ENCODE measurements around the gene TEAD3.

DNA sequence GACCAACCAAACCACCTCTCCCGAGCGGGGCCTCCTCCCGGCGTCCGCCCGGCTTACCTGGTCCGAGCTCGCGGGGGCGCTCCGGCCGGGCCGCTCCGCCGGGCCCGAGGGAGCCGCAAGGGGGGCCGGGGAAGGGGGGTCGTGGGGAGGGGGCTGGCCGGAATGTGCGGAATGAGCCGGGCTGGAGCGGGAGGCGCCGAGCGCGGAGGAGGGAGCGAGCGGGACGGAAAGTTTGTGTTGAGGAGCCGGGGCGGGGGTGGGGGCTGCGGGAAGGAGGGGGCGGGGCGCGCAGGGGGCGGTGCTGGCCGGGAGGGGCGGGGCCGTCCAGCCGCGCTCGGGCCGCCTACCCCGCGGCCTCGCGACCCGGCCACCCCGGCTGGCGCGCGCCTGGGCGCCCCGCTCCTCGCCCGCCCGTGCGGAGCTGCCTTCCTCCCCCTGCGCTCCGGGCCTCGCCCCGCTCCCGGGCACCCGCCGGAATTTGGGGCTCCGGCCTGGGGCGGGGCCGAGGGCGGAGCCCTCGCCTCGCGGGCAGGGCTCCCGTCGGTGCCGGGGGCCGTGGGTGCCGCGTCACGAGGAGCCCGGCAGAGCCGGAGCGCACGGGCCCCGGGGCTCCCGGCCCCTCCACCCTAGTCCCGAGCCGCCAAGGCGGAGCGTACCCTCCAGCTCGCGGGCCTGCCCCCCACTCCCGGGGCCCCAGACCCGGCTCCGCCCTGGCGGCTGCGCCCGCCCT lies at the start of gene TEAD3:
- TF ChIP-seq, protein P1, sequence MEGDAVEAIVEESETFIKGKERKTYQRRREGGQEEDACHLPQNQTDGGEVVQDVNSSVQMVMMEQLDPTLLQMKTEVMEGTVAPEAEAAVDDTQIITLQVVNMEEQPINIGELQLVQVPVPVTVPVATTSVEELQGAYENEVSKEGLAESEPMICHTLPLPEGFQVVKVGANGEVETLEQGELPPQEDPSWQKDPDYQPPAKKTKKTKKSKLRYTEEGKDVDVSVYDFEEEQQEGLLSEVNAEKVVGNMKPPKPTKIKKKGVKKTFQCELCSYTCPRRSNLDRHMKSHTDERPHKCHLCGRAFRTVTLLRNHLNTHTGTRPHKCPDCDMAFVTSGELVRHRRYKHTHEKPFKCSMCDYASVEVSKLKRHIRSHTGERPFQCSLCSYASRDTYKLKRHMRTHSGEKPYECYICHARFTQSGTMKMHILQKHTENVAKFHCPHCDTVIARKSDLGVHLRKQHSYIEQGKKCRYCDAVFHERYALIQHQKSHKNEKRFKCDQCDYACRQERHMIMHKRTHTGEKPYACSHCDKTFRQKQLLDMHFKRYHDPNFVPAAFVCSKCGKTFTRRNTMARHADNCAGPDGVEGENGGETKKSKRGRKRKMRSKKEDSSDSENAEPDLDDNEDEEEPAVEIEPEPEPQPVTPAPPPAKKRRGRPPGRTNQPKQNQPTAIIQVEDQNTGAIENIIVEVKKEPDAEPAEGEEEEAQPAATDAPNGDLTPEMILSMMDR (IDR thresholded peaks at IDR 0.05; ENCODE audit: poor library complexity, severe bottlenecking): no peak
- TF ChIP-seq RAD21 (conservative IDR thresholded peaks at IDR 0.05) (no peak), EP300 (conservative IDR thresholded peaks at IDR 0.05; ENCODE audit: poor library complexity, severe bottlenecking) (no peak), MXI1 (conservative IDR thresholded peaks at IDR 0.05; ENCODE audit: poor library complexity, severe bottlenecking) (no peak), EZH2 (IDR thresholded peaks at IDR 0.05; ENCODE audit: borderline replicate concordance, insufficient read depth, low read length, poor library complexity, severe bottlenecking) (no peak), POLR2AphosphoS5 (IDR thresholded peaks at IDR 0.05) (no peak), SMC3 (conservative IDR thresholded peaks at IDR 0.05; ENCODE audit: poor library complexity) (no peak)

All from neural cell (in vitro differentiated cells).